CD4-positive, alpha-beta memory T cell (primary cell): ENCODE results near the gene THSD7B. TPM values are rescaled to one million over a fixed set of nuclear protein-coding genes. Genes with fewer than 3 reads are reported as not detected.

Experiments
- CTCF ChIA-PET: fragments of 350-600 bp; sonication (Branson Sonifier 250); formaldehyde crosslinking; loops from one replicate; lab custom pipeline; 2021; ENCODE audit warnings: inconsistent platforms; ENCODE audit not compliant: partially characterized antibody; lab: Charles Lee
- POLR2A ChIA-PET: fragments of 350-600 bp; sonication (Branson Sonifier 250); formaldehyde crosslinking; loops from one replicate; lab custom pipeline; 2021; ENCODE audit not compliant: partially characterized antibody; lab: Charles Lee
- DNase-seq, 5 donors: peaks; one replicate each; pipeline versions ENCODE4 v3.0.0 to v3.0.0-alpha.2; 2020 to 2022; ENCODE audit warnings: mixed read lengths in 1 of 5
- H3K27ac ChIP-seq: one replicate; pipeline ENCODE4 v1.7.0; 2013; ENCODE audit warnings: low read depth, low read length
- H3K27me3 ChIP-seq: 2 replicates; pipeline ENCODE4 v1.7.0; 2013; ENCODE audit warnings: mild to moderate bottlenecking, low read length, moderate library complexity; ENCODE audit not compliant: insufficient read depth
- H3K36me3 ChIP-seq: 2 replicates; pipeline ENCODE4 v1.7.0; 2013; ENCODE audit warnings: mild to moderate bottlenecking, low read length, moderate library complexity; ENCODE audit not compliant: insufficient read depth
- H3K4me1 ChIP-seq: 2 replicates; pipeline ENCODE4 v1.7.0; 2013; ENCODE audit warnings: mild to moderate bottlenecking, low read length, moderate library complexity; ENCODE audit not compliant: insufficient read depth
- H3K4me3 ChIP-seq, 2 donors: one replicate each; pipeline ENCODE4 v1.7.0; 2013; ENCODE audit warnings: low read length in 2 of 2, mild to moderate bottlenecking in 1 of 2
- H3K9me3 ChIP-seq, 2 donors: one replicate each; pipeline ENCODE4 v1.7.0; 2013; ENCODE audit warnings: low read length in 2 of 2, control low read depth in 1 of 2; ENCODE audit not compliant: control insufficient read depth in 1 of 2
- H3K27ac Mint-ChIP-seq, 7 donors: one replicate each; pipeline ENCODE4 v1.8.0; 2020 to 2021; ENCODE audit warnings: mixed read lengths in 7 of 7, mild to moderate bottlenecking in 6 of 7, inconsistent platforms in 3 of 7, moderate library complexity in 3 of 7
- H3K27me3 Mint-ChIP-seq, 2 donors: one replicate each; pipeline ENCODE4 v1.8.0; 2020 to 2021; ENCODE audit warnings: mixed read lengths in 2 of 2
- H3K36me3 Mint-ChIP-seq, 2 donors: one replicate each; pipeline ENCODE4 v1.8.0; 2020 to 2021; ENCODE audit warnings: mixed read lengths in 2 of 2, inconsistent platforms in 1 of 2, mild to moderate bottlenecking in 1 of 2
- H3K4me1 Mint-ChIP-seq, 4 donors: one replicate each; pipeline ENCODE4 v1.8.0; 2020 to 2021; ENCODE audit warnings: mixed read lengths in 4 of 4, mild to moderate bottlenecking in 1 of 4
- H3K4me3 Mint-ChIP-seq, 8 donors: one replicate each; pipeline ENCODE4 v1.8.0; 2020 to 2021; ENCODE audit warnings: mixed read lengths in 8 of 8, mild to moderate bottlenecking in 7 of 8, moderate library complexity in 6 of 8, inconsistent platforms in 3 of 8
- H3K9me3 Mint-ChIP-seq, 8 donors: one replicate each; pipeline ENCODE4 v1.8.0; 2020 to 2021; ENCODE audit warnings: mixed read lengths in 8 of 8, mild to moderate bottlenecking in 5 of 8, inconsistent platforms in 3 of 8, moderate library complexity in 1 of 8
- intact Hi-C: fragments of 100-400 bp; cut with micrococcal nuclease; formaldehyde crosslinking; loops from one replicate; pipeline ENCODE4 v1.15.1; 2023
- polyA plus RNA-seq, 2 donors: library from polyadenylated mRNA; unstranded; fragments of 300-500 nt; fragmentation: Illumina TruSeq; gene quantifications; one replicate each; pipeline ENCODE4 v1.2.3, GENCODE V29; 2021
- total RNA-seq, 2 experiments: library from RNA; stranded (reverse); gene quantifications; one replicate each; pipeline ENCODE4 v1.2.3, GENCODE V29; 2021

Gene THSD7B
- total and polyA plus RNA-seq, 4 experiments from 2014 or later: not detected

GRCh38 chr2:137644731-137645130 lies 879.4 kb downstream of the THSD7B start:
- H3K27ac ChIP-seq: no peak overlapping the region
- Mint-ChIP-seq H3K27ac (no peak overlapping the region), H3K4me3 (no peak overlapping the region), H3K36me3 (no peaks in the 10 kb centered on the region), H3K27me3 (no peaks in the 10 kb centered on the region), H3K4me1 (no peaks in the 10 kb centered on the region), H3K9me3 (peaks cover 0 to 4% (median 2%) of the 10 kb centered on the region in 8 donors)
- intact Hi-C loops: no loop called here
- no peaks in the 10 kb centered on the region for H3K9me3 ChIP-seq
- H3K27me3 ChIP-seq: no peaks in the 10 kb centered on the region
- no peaks in the 10 kb centered on the region for H3K4me1 ChIP-seq
- CTCF ChIA-PET: interaction anchor here (0.9 kb wide), 1 partner anchor 14 kb away, joined by 4 read pairs; no protein-coding TSS in a partner anchor
- H3K4me3 ChIP-seq: no peak overlapping the region
- no peaks in the 10 kb centered on the region for H3K36me3 ChIP-seq
- DNase-seq: no peak
- POLR2A ChIA-PET: no interaction called here

- CTCF ChIA-PET: no interaction called here
- H3K27me3 Mint-ChIP-seq: no peaks in the 10 kb centered on the region
These were observed 888.7 kb downstream of the THSD7B start for GRCh38 chr2:137654046-137654445.

GRCh38 chr2:137655814-137656213 lies 890.5 kb downstream of the THSD7B start:
- no peaks in the 10 kb centered on the region for H3K4me1 Mint-ChIP-seq
- Histone ChIP-seq H3K9me3 (no peaks in the 10 kb centered on the region), H3K4me1 (no peaks in the 10 kb centered on the region), H3K36me3 (no peaks in the 10 kb centered on the region), H3K27ac (no peak overlapping the region), H3K27me3 (no peaks in the 10 kb centered on the region), H3K4me3 (no peak overlapping the region)
- H3K4me3 Mint-ChIP-seq: no peak overlapping the region
- H3K36me3 Mint-ChIP-seq: no peaks in the 10 kb centered on the region
- no peak overlapping the region for H3K27ac Mint-ChIP-seq
- ChIA-PET POLR2A (no interaction called here), CTCF (no interaction called here)
- H3K9me3 Mint-ChIP-seq: peaks cover 0 to 11% (median 3%) of the 10 kb centered on the region in 8 donors
- intact Hi-C loops: no loop called here
- no peaks in the 10 kb centered on the region for H3K27me3 Mint-ChIP-seq
- no peak for DNase-seq

More at GRCh38 chr2:137654046-137654445, 888.7 kb downstream of the THSD7B start:
- POLR2A ChIA-PET: no interaction called here
- no peak overlapping the region for H3K4me3 ChIP-seq
- no peaks in the 10 kb centered on the region for H3K9me3 ChIP-seq
- no peaks in the 10 kb centered on the region for H3K27me3 ChIP-seq
- Mint-ChIP-seq H3K4me3 (no peak overlapping the region), H3K36me3 (no peaks in the 10 kb centered on the region), H3K4me1 (no peaks in the 10 kb centered on the region), H3K27ac (no peak overlapping the region), H3K9me3 (peaks cover 0 to 14% (median 3%) of the 10 kb centered on the region in 8 donors)
- H3K27ac ChIP-seq: no peak overlapping the region
- intact Hi-C loops: no loop called here
- H3K4me1 ChIP-seq: no peaks in the 10 kb centered on the region
- H3K36me3 ChIP-seq: no peaks in the 10 kb centered on the region
- DNase-seq: no peak

- POLR2A ChIA-PET: no interaction called here
- H3K36me3 Mint-ChIP-seq: no peaks in the 10 kb centered on the region
- Histone ChIP-seq H3K4me3 (no peak overlapping the region), H3K27me3 (no peaks in the 10 kb centered on the region), H3K36me3 (no peaks in the 10 kb centered on the region), H3K4me1 (no peaks in the 10 kb centered on the region), H3K27ac (no peak overlapping the region), H3K9me3 (no peaks in the 10 kb centered on the region)
- peaks cover 0 to 7% (median 3%) of the 10 kb centered on the region in 8 donors for H3K9me3 Mint-ChIP-seq
- intact Hi-C loops: no loop called here
- CTCF ChIA-PET: interaction anchor here (1.7 kb wide), 1 partner anchor 14 kb away, joined by 4 read pairs; no protein-coding TSS in a partner anchor
- no peak overlapping the region for H3K27ac Mint-ChIP-seq
- H3K4me3 Mint-ChIP-seq: no peak overlapping the region
- DNase-seq: no peak
- H3K27me3 Mint-ChIP-seq: no peaks in the 10 kb centered on the region
- no peaks in the 10 kb centered on the region for H3K4me1 Mint-ChIP-seq
These were observed 893.1 kb downstream of the THSD7B start for GRCh38 chr2:137658433-137658832.

GRCh38 chr2:137659616-137660015 lies 894.3 kb downstream of the THSD7B start:
- no peak overlapping the region for H3K27ac Mint-ChIP-seq
- Histone ChIP-seq H3K9me3 (no peaks in the 10 kb centered on the region), H3K27ac (no peak overlapping the region), H3K4me3 (no peak overlapping the region), H3K27me3 (no peaks in the 10 kb centered on the region), H3K36me3 (no peaks in the 10 kb centered on the region), H3K4me1 (no peaks in the 10 kb centered on the region)
- H3K9me3 Mint-ChIP-seq: peaks cover 0 to 5% (median 2%) of the 10 kb centered on the region in 8 donors
- CTCF ChIA-PET: interaction anchor here (1.7 kb wide), 1 partner anchor 15 kb away, joined by 4 read pairs; no protein-coding TSS in a partner anchor
- no peak overlapping the region for H3K4me3 Mint-ChIP-seq
- POLR2A ChIA-PET: no interaction called here
- intact Hi-C loops: no loop called here
- H3K36me3 Mint-ChIP-seq: no peaks in the 10 kb centered on the region
- DNase-seq: no peak
- no peaks in the 10 kb centered on the region for H3K4me1 Mint-ChIP-seq
- no peaks in the 10 kb centered on the region for H3K27me3 Mint-ChIP-seq

- Histone ChIP-seq H3K9me3 (no peaks in the 10 kb centered on the region), H3K36me3 (no peaks in the 10 kb centered on the region), H3K4me3 (no peak overlapping the region), H3K27ac (no peak overlapping the region), H3K27me3 (no peaks in the 10 kb centered on the region), H3K4me1 (no peaks in the 10 kb centered on the region)
- no peak overlapping the region for H3K4me3 Mint-ChIP-seq
- H3K36me3 Mint-ChIP-seq: no peaks in the 10 kb centered on the region
- intact Hi-C loops: no loop called here
- no peaks in the 10 kb centered on the region for H3K4me1 Mint-ChIP-seq
- peaks cover 0 to 4% (median 0%) of the 10 kb centered on the region in 8 donors for H3K9me3 Mint-ChIP-seq
- H3K27me3 Mint-ChIP-seq: no peaks in the 10 kb centered on the region
- CTCF ChIA-PET: no interaction called here
- DNase-seq: no peak
- POLR2A ChIA-PET: no interaction called here
- no peak overlapping the region for H3K27ac Mint-ChIP-seq
These were observed 904.8 kb downstream of the THSD7B start for GRCh38 chr2:137670111-137670510.

- Mint-ChIP-seq H3K9me3 (peaks cover 0 to 4% (median 0%) of the 10 kb centered on the region in 8 donors), H3K27me3 (no peaks in the 10 kb centered on the region), H3K4me1 (no peaks in the 10 kb centered on the region), H3K4me3 (no peak overlapping the region), H3K27ac (no peak overlapping the region), H3K36me3 (no peaks in the 10 kb centered on the region)
- H3K27me3 ChIP-seq: no peaks in the 10 kb centered on the region
- no peak overlapping the region for H3K4me3 ChIP-seq
- H3K9me3 ChIP-seq: no peaks in the 10 kb centered on the region
- H3K4me1 ChIP-seq: no peaks in the 10 kb centered on the region
- ChIA-PET CTCF (no interaction called here), POLR2A (no interaction called here)
- intact Hi-C loops: no loop called here
- H3K36me3 ChIP-seq: no peaks in the 10 kb centered on the region
- no peak for DNase-seq
- no peak overlapping the region for H3K27ac ChIP-seq
These were observed 907.7 kb downstream of the THSD7B start for GRCh38 chr2:137672989-137673552.
